ENCODE data around the gene ZNF205.

Gene ZNF205

GRCh38 chr16:3084969-3085670, 27.3 kb upstream of the ZNF205 start:
- in situ Hi-C loops (cut with MboI; ENCODE audit: low sequenced_read_pairs): no loop called here

- in situ Hi-C loops (cut with MboI; ENCODE audit: low sequenced_read_pairs): no loop called here
Observed at GRCh38 chr16:3085868-3086595, 26.4 kb upstream of the ZNF205 start.

- in situ Hi-C loops (cut with MboI; ENCODE audit: low sequenced_read_pairs): no loop called here
Observed at GRCh38 chr16:3086596-3087242, 25.7 kb upstream of the ZNF205 start.

- in situ Hi-C loops (cut with MboI; ENCODE audit: low sequenced_read_pairs): no loop called here
Observed at GRCh38 chr16:3087243-3088235, 24.8 kb upstream of the ZNF205 start.

GRCh38 chr16:3088450-3088849, 23.9 kb upstream of the ZNF205 start:
- in situ Hi-C loops (cut with MboI; ENCODE audit: low sequenced_read_pairs): no loop called here

- in situ Hi-C loops (cut with MboI; ENCODE audit: low sequenced_read_pairs): no loop called here
Observed at GRCh38 chr16:3088925-3089716, 23.3 kb upstream of the ZNF205 start.

GRCh38 chr16:3089717-3090592, 22.4 kb upstream of the ZNF205 start:
- in situ Hi-C loops (cut with MboI; ENCODE audit: low sequenced_read_pairs): no loop called here

GRCh38 chr16:3091551-3091950, 20.8 kb upstream of the ZNF205 start:
- in situ Hi-C loops (cut with MboI; ENCODE audit: low sequenced_read_pairs): no loop called here

- in situ Hi-C loops (cut with MboI; ENCODE audit: low sequenced_read_pairs): no loop called here
Observed at GRCh38 chr16:3092501-3092941, 19.9 kb upstream of the ZNF205 start.

- in situ Hi-C loops (cut with MboI; ENCODE audit: low sequenced_read_pairs): no loop called here
Observed at GRCh38 chr16:3094289-3095027, 17.9 kb upstream of the ZNF205 start.

GRCh38 chr16:3095869-3096268, 16.5 kb upstream of the ZNF205 start:
- in situ Hi-C loops (cut with MboI; ENCODE audit: low sequenced_read_pairs): no loop called here

- in situ Hi-C loops (cut with MboI; ENCODE audit: low sequenced_read_pairs): no loop called here
Observed at GRCh38 chr16:3096362-3096761, 16.0 kb upstream of the ZNF205 start.

- in situ Hi-C loops (cut with MboI; ENCODE audit: low sequenced_read_pairs): no loop called here
Observed at GRCh38 chr16:3097266-3097665, 15.1 kb upstream of the ZNF205 start.

- in situ Hi-C loops (cut with MboI; ENCODE audit: low sequenced_read_pairs): no loop called here
Observed at GRCh38 chr16:3098459-3099394, 13.7 kb upstream of the ZNF205 start, which contains the start of gene ZSCAN10. TSS of gene ZSCAN10 (minus strand) at chr16:3099294. CDS start at chr16:3092937, 6,357 bp downstream.

GRCh38 chr16:3099395-3099731, 13.0 kb upstream of the ZNF205 start:
- in situ Hi-C loops (cut with MboI; ENCODE audit: low sequenced_read_pairs): no loop called here

- in situ Hi-C loops (cut with MboI; ENCODE audit: low sequenced_read_pairs): no loop called here
Observed at GRCh38 chr16:3099732-3100499, 12.5 kb upstream of the ZNF205 start.
